ENCODE results near the gene ARHGAP24. TPM values are rescaled to one million over a fixed set of nuclear protein-coding genes. Genes with fewer than 3 reads are reported as not detected.
A peak's percentile ranks its signal among the peaks of the same experiment; 100 is the strongest.

ARHGAP24 gene
- total and polyA plus RNA-seq, 2 donors (not counting 1 experiment from before 2014, with no cell fraction given) = 15.9 to 40.5 TPM

- H3K4me3 ChIP-seq (replicated peaks in 1 of 4; ENCODE audit: control extremely low read depth in 1 of 4, insufficient read depth in 1 of 4, low read depth in 3 of 4, low read length in 4 of 4) = no peak overlapping the region
- no peak overlapping the region for H3K27ac ChIP-seq (ENCODE audit: insufficient read depth, low read length)
- no peaks in the 10 kb centered on the region for H3K9me3 ChIP-seq (ENCODE audit: control insufficient read depth, insufficient read depth, low read depth, low read length)
- no peaks in the 10 kb centered on the region for H3K27me3 ChIP-seq (ENCODE audit: control insufficient read depth, insufficient read depth, low read length)
- no peak overlapping the region for H2AFZ ChIP-seq (ENCODE audit: low read length)
- no peak overlapping the region for H3K9ac ChIP-seq (ENCODE audit: insufficient read depth, low read length)
- no peak for DNase-seq (ENCODE audit: low read depth in 2 of 2)
- TF ChIP-seq CTCF (conservative IDR thresholded peaks at IDR 0.05 in 1 of 2, IDR thresholded peaks at IDR 0.05 in 1 of 2; ENCODE audit: low read depth in 1 of 2, low read length in 2 of 2) (no peak), EZH2 (IDR thresholded peaks at IDR 0.05; ENCODE audit: low read length, missing control alignments) (no peak)
- H3K4me2 ChIP-seq (ENCODE audit: extremely low read depth, insufficient read depth, low read length) = no peak overlapping the region
- H3K79me2 ChIP-seq (ENCODE audit: control insufficient read depth, insufficient read depth, low read length) = no peaks in the 10 kb centered on the region
- H3K4me1 ChIP-seq (ENCODE audit: control insufficient read depth, extremely low read depth, insufficient read depth, low read length) = no peaks in the 10 kb centered on the region
- H4K20me1 ChIP-seq (ENCODE audit: control insufficient read depth, extremely low read depth, insufficient read depth, low read length) = no peaks in the 10 kb centered on the region
- no peaks in the 10 kb centered on the region for H3K36me3 ChIP-seq (ENCODE audit: control insufficient read depth, insufficient read depth, low read length)
These were observed 43.0 kb upstream of the ARHGAP24 start for GRCh38 chr4:85431881-85432485.

- peak in 1 of 2 donors; percentile 58 for DNase-seq (ENCODE audit: low read depth in 2 of 2)
- Histone ChIP-seq H3K9me3 (ENCODE audit: control insufficient read depth, insufficient read depth, low read depth, low read length) (no peaks in the 10 kb centered on the region), H3K27me3 (ENCODE audit: control insufficient read depth, insufficient read depth, low read length) (no peaks in the 10 kb centered on the region), H3K4me2 (ENCODE audit: extremely low read depth, insufficient read depth, low read length) (no peak overlapping the region), H4K20me1 (ENCODE audit: control insufficient read depth, extremely low read depth, insufficient read depth, low read length) (no peaks in the 10 kb centered on the region), H3K27ac (ENCODE audit: insufficient read depth, low read length) (no peak overlapping the region), H3K9ac (ENCODE audit: insufficient read depth, low read length) (no peak overlapping the region), H3K79me2 (ENCODE audit: control insufficient read depth, insufficient read depth, low read length) (no peaks in the 10 kb centered on the region), H3K36me3 (ENCODE audit: control insufficient read depth, insufficient read depth, low read length) (no peaks in the 10 kb centered on the region), H3K4me3 (replicated peaks in 1 of 4; ENCODE audit: control extremely low read depth in 1 of 4, insufficient read depth in 1 of 4, low read depth in 3 of 4, low read length in 4 of 4) (no peak overlapping the region), H3K4me1 (ENCODE audit: control insufficient read depth, extremely low read depth, insufficient read depth, low read length) (no peaks in the 10 kb centered on the region), H2AFZ (ENCODE audit: low read length) (no peak overlapping the region)
- TF ChIP-seq EZH2 (IDR thresholded peaks at IDR 0.05; ENCODE audit: low read length, missing control alignments) (no peak), CTCF (conservative IDR thresholded peaks at IDR 0.05 in 1 of 2, IDR thresholded peaks at IDR 0.05 in 1 of 2; ENCODE audit: low read depth in 1 of 2, low read length in 2 of 2) (no peak)
These were observed 29.8 kb upstream of the ARHGAP24 start for GRCh38 chr4:85445050-85445639.

GRCh38 chr4:85446141-85446861, 28.6 kb upstream of the ARHGAP24 start:
- Histone ChIP-seq H4K20me1 (ENCODE audit: control insufficient read depth, extremely low read depth, insufficient read depth, low read length) (no peaks in the 10 kb centered on the region), H3K27ac (ENCODE audit: insufficient read depth, low read length) (no peak overlapping the region), H3K4me1 (ENCODE audit: control insufficient read depth, extremely low read depth, insufficient read depth, low read length) (no peaks in the 10 kb centered on the region), H3K79me2 (ENCODE audit: control insufficient read depth, insufficient read depth, low read length) (no peaks in the 10 kb centered on the region), H3K27me3 (ENCODE audit: control insufficient read depth, insufficient read depth, low read length) (no peaks in the 10 kb centered on the region), H2AFZ (ENCODE audit: low read length) (no peak overlapping the region), H3K36me3 (ENCODE audit: control insufficient read depth, insufficient read depth, low read length) (no peaks in the 10 kb centered on the region), H3K9me3 (ENCODE audit: control insufficient read depth, insufficient read depth, low read depth, low read length) (no peaks in the 10 kb centered on the region), H3K9ac (ENCODE audit: insufficient read depth, low read length) (no peak overlapping the region), H3K4me2 (ENCODE audit: extremely low read depth, insufficient read depth, low read length) (no peak overlapping the region), H3K4me3 (replicated peaks in 1 of 4; ENCODE audit: control extremely low read depth in 1 of 4, insufficient read depth in 1 of 4, low read depth in 3 of 4, low read length in 4 of 4) (no peak overlapping the region)
- DNase-seq (ENCODE audit: low read depth in 2 of 2) = no peak
- no peak for TF ChIP-seq CTCF (conservative IDR thresholded peaks at IDR 0.05 in 1 of 2, IDR thresholded peaks at IDR 0.05 in 1 of 2; ENCODE audit: low read depth in 1 of 2, low read length in 2 of 2)
- TF ChIP-seq EZH2 (IDR thresholded peaks at IDR 0.05; ENCODE audit: low read length, missing control alignments) = no peak
